Smooth muscle cell of the brain vasculature (primary cell): ENCODE results near the gene TASP1.

Experiments
- DNase-seq: peaks from one replicate; pipeline ENCODE4 v3.0.0-alpha.2; 2012; ENCODE audit warnings: low read depth, low spot score

The TASP1 gene

GRCh38 chr20:13348311-13349234, 290.2 kb downstream of the TASP1 start:
- no peak for DNase-seq

DNA sequence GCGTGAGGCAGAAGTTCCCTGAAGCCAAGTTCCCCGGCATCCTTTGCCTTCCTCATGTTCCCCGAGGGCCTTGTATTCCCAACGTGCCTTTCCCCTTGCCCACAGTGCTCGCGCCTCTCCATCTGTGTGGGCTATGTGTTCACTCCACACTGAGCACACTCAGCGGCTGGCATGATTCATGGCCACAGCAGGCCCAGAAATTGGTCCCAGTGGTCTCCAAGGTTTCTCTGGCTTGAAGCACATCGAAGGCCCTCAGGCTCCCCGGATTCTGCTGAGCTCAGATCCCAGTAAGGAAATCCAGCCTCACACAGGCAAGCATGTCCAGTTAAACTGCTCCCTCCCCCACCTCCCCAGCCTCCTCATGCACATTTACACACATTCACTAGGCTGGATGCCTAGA, 294.1 kb downstream of the TASP1 start:
- DNase-seq = no peak

DNA sequence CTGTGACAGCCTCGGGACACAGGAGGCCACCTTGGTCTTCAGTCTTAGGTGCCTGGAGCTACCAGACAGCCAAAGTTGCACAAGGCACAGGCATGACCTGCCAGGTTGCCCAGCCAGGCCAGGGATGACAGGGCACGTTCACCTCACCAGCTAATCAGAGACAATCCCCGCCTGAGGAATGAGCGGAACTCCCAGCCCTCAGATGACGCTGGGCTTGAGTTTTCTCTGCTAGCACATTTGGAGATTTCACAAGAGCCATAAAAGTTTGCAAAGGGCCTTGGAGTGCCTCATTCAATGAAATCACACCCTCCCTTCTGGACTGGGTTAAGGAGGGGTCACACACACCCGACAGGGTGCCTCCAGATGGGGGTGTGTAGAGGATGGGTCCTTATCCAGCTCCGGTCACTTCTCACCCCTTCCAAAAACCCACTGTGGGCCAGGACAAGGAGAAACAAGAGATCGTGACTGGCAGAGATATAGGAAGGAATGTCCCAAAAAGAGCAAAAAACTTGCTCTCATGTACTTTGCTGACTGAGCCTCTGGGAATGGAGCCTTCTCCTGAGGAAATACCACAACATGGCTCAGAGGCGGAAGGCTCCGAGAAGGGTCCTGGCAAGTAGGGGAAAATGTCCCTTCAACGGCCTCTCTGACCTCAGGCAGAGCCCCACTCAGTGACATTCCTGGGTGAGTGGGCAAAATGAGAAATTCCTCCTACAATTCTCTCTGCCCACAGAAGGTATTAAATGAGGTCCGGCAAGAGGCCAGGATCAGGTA, 296.1 kb downstream of the TASP1 start:
- DNase-seq = no peak

GRCh38 chr20:13341737-13342393, 296.9 kb downstream of the TASP1 start:
- no peak for DNase-seq

DNA sequence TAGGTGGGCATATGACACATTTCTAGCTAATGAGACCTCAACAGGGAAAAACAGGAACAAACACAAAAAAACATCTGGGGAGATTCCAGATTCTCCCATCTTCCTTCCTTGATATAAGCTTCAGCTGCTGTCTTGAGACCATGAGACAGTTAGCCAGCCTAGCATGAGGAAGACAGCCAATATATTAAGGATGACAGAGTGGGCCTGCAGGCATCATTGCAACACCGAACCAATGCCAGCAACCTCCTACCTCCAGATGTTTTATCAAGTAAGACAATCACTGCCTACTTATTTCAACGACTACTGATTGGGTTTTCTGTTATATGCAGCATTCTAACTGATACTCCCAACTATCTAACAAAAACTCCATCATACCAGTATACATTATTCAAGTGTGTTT, 298.6 kb downstream of the TASP1 start:
- no peak for DNase-seq
